Upper lobe of left lung (tissue), 4 donors: Measurements from ENCODE around the gene TAS1R3.

Source experiments
- EP300 ChIP-seq, 4 donors: sonication (generic); formaldehyde crosslinking; IDR thresholded peaks; one replicate each; pipeline ENCODE4 v1.5.1; 2017; ENCODE audit warnings: antibody characterized with exemption in 4 of 4, control low read depth in 2 of 4
- TF ChIP-seq, protein P1 (sequence below), 6 experiments: fragments of 450-650 bp in 4 of 6; fragments of 200-600 bp in 2 of 6; sonication (generic) in 2 of 6; IDR thresholded peaks; one replicate each; pipeline ENCODE4 v1.5.1; 2016 to 2019; ENCODE audit warnings: antibody characterized with exemption in 6 of 6

DNA sequence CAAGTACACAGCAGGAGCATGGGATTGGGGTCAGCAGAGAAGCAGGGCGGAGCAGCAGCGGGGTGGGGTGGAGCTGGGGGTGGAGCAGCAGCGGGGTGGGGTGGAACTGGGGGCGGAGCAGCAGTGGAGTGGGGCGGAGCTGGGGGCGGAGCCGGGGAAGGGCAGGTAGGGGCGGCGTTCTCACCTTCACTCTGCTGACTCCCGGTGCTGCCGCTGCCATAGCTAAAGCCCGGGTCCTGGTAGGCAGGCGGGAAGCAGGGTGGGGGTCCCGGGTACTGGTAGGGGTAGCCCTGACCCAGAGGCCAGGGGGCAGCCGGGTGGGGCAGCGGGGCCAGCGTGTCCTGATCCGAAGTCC lies 6.7 kb downstream of the TAS1R3 start:
- TF ChIP-seq, protein P1, sequence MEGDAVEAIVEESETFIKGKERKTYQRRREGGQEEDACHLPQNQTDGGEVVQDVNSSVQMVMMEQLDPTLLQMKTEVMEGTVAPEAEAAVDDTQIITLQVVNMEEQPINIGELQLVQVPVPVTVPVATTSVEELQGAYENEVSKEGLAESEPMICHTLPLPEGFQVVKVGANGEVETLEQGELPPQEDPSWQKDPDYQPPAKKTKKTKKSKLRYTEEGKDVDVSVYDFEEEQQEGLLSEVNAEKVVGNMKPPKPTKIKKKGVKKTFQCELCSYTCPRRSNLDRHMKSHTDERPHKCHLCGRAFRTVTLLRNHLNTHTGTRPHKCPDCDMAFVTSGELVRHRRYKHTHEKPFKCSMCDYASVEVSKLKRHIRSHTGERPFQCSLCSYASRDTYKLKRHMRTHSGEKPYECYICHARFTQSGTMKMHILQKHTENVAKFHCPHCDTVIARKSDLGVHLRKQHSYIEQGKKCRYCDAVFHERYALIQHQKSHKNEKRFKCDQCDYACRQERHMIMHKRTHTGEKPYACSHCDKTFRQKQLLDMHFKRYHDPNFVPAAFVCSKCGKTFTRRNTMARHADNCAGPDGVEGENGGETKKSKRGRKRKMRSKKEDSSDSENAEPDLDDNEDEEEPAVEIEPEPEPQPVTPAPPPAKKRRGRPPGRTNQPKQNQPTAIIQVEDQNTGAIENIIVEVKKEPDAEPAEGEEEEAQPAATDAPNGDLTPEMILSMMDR (IDR thresholded peaks at IDR 0.05) = no peak
- TF ChIP-seq EP300 (IDR thresholded peaks at IDR 0.05) = no peak
